Measurements from ENCODE around the gene SPOCK1.
A peak's percentile ranks its signal among the peaks of the same experiment; 100 is the strongest.

Gene SPOCK1

DNA sequence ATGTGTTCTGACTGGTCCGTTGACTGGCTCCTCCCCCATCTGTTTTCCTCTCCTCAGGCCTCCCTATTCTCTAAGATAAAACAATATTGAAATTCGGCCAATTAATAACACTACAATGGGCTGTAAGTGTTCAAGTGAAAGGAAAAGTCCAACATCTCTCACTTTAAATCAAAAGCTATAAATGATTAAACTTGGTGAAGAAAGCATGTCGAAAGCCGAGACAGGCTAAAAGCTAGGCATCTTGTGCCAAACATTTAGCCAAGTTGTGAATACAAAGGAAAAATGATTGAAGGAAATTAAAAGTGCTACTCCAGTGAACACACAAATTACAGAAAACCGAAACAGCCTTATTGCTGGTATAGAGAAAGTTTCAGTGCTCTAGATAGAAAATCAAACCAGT is 310.6 kb downstream of the SPOCK1 start:
- Histone ChIP-seq H3K4me1 (ENCODE audit: control insufficient read depth, insufficient read depth, low read length) (peaks cover 67% of the 10 kb centered on the region), H3K4me3 (ENCODE audit: low read length) (no peak overlapping the region), H3K36me3 (ENCODE audit: control insufficient read depth, insufficient read depth, low read length, severe bottlenecking) (no peaks in the 10 kb centered on the region), H3K9ac (ENCODE audit: low read length) (no peak overlapping the region), H3K27me3 (replicated peaks; ENCODE audit: control insufficient read depth, insufficient read depth, low read length) (no peaks in the 10 kb centered on the region), H3K9me3 (ENCODE audit: control insufficient read depth, low read length) (no peaks in the 10 kb centered on the region)
- no peak for DNase-seq (ENCODE audit: low read depth)

GRCh38 chr5:137186759-137187461 is 312.2 kb downstream of the SPOCK1 start:
- peak; percentile 63 for DNase-seq (ENCODE audit: low read depth)
- Histone ChIP-seq H3K36me3 (ENCODE audit: control insufficient read depth, insufficient read depth, low read length, severe bottlenecking) (no peaks in the 10 kb centered on the region), H3K27me3 (replicated peaks; ENCODE audit: control insufficient read depth, insufficient read depth, low read length) (no peaks in the 10 kb centered on the region), H3K4me3 (ENCODE audit: low read length) (peak overlapping the region; percentile 5), H3K4me1 (ENCODE audit: control insufficient read depth, insufficient read depth, low read length) (peaks cover 58% of the 10 kb centered on the region), H3K9me3 (ENCODE audit: control insufficient read depth, low read length) (no peaks in the 10 kb centered on the region), H3K9ac (ENCODE audit: low read length) (peak overlapping the region; percentile 21)

- Histone ChIP-seq H3K27me3 (replicated peaks; ENCODE audit: control insufficient read depth, insufficient read depth, low read length) (no peaks in the 10 kb centered on the region), H3K4me3 (ENCODE audit: low read length) (no peak overlapping the region), H3K36me3 (ENCODE audit: control insufficient read depth, insufficient read depth, low read length, severe bottlenecking) (no peaks in the 10 kb centered on the region), H3K4me1 (ENCODE audit: control insufficient read depth, insufficient read depth, low read length) (peaks cover 41% of the 10 kb centered on the region), H3K9ac (ENCODE audit: low read length) (no peak overlapping the region), H3K9me3 (ENCODE audit: control insufficient read depth, low read length) (no peaks in the 10 kb centered on the region)
- no peak for DNase-seq (ENCODE audit: low read depth)
Measured at GRCh38 chr5:137185193-137185592, 313.9 kb downstream of the SPOCK1 start.

DNA sequence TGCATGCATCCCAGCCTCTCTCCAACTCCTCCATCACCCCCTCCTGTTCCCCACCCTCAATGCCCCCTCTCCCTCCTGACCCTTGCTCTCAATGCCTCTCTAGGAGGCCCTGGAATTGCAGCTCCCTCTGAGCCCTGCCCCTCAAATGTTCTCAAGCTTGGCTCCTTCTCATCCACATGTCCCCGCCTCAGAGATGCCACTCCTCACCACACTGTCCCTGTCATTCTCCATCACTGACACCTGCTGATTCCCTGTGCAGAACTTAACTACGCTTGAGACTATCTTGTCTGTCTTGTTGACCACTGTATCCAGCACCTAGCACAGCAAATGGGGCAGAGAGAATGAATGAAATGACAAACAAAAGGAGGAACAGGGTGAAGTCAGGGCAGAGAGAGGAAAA is 314.4 kb downstream of the SPOCK1 start:
- no peak overlapping the region for H3K9ac ChIP-seq (ENCODE audit: low read length)
- DNase-seq (ENCODE audit: low read depth), result no peak
- no peaks in the 10 kb centered on the region for H3K9me3 ChIP-seq (ENCODE audit: control insufficient read depth, low read length)
- no peaks in the 10 kb centered on the region for H3K27me3 ChIP-seq (replicated peaks; ENCODE audit: control insufficient read depth, insufficient read depth, low read length)
- H3K4me3 ChIP-seq (ENCODE audit: low read length), result no peak overlapping the region
- H3K36me3 ChIP-seq (ENCODE audit: control insufficient read depth, insufficient read depth, low read length, severe bottlenecking), result no peaks in the 10 kb centered on the region
- peaks cover 36% of the 10 kb centered on the region for H3K4me1 ChIP-seq (ENCODE audit: control insufficient read depth, insufficient read depth, low read length)

GRCh38 chr5:137182576-137182975 is 316.6 kb downstream of the SPOCK1 start:
- H3K27me3 ChIP-seq (replicated peaks; ENCODE audit: control insufficient read depth, insufficient read depth, low read length), result no peaks in the 10 kb centered on the region
- H3K4me3 ChIP-seq (ENCODE audit: low read length), result no peak overlapping the region
- H3K36me3 ChIP-seq (ENCODE audit: control insufficient read depth, insufficient read depth, low read length, severe bottlenecking), result no peaks in the 10 kb centered on the region
- H3K9ac ChIP-seq (ENCODE audit: low read length), result no peak overlapping the region
- DNase-seq (ENCODE audit: low read depth), result no peak
- no peaks in the 10 kb centered on the region for H3K9me3 ChIP-seq (ENCODE audit: control insufficient read depth, low read length)
- peaks cover 15% of the 10 kb centered on the region for H3K4me1 ChIP-seq (ENCODE audit: control insufficient read depth, insufficient read depth, low read length)

- no peak overlapping the region for H3K9ac ChIP-seq (ENCODE audit: low read length)
- no peaks in the 10 kb centered on the region for H3K9me3 ChIP-seq (ENCODE audit: control insufficient read depth, low read length)
- DNase-seq (ENCODE audit: low read depth), result no peak
- no peak overlapping the region for H3K4me3 ChIP-seq (ENCODE audit: low read length)
- H3K36me3 ChIP-seq (ENCODE audit: control insufficient read depth, insufficient read depth, low read length, severe bottlenecking), result no peaks in the 10 kb centered on the region
- no peaks in the 10 kb centered on the region for H3K27me3 ChIP-seq (replicated peaks; ENCODE audit: control insufficient read depth, insufficient read depth, low read length)
- peaks cover 6% of the 10 kb centered on the region for H3K4me1 ChIP-seq (ENCODE audit: control insufficient read depth, insufficient read depth, low read length)
Measured at GRCh38 chr5:137181667-137182066, 317.5 kb downstream of the SPOCK1 start.

GRCh38 chr5:137179203-137179602 is 319.9 kb downstream of the SPOCK1 start:
- no peak overlapping the region for H3K9ac ChIP-seq (ENCODE audit: low read length)
- H3K4me3 ChIP-seq (ENCODE audit: low read length), result no peak overlapping the region
- no peaks in the 10 kb centered on the region for H3K36me3 ChIP-seq (ENCODE audit: control insufficient read depth, insufficient read depth, low read length, severe bottlenecking)
- no peaks in the 10 kb centered on the region for H3K4me1 ChIP-seq (ENCODE audit: control insufficient read depth, insufficient read depth, low read length)
- no peaks in the 10 kb centered on the region for H3K9me3 ChIP-seq (ENCODE audit: control insufficient read depth, low read length)
- no peaks in the 10 kb centered on the region for H3K27me3 ChIP-seq (replicated peaks; ENCODE audit: control insufficient read depth, insufficient read depth, low read length)
- DNase-seq (ENCODE audit: low read depth), result no peak

DNA sequence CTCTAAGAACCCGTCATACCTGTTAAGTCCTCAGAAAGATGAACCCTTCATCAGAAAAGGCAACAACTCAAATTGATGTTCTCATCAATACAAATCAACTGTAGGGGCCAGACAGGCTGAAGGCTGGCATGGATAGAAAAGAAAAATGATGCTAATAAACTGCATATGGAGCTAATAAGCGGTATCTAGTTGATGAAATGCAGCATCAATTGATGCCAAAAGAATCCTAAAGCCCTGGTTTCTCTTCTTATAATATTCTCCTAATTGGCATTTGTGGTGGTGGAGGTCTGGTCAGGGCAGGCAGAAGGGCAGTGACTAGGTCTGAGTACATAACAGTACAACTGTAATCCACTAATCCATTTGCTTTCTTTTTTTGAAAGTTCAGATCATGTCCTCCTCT is 322.5 kb downstream of the SPOCK1 start:
- no peaks in the 10 kb centered on the region for H3K27me3 ChIP-seq (replicated peaks; ENCODE audit: control insufficient read depth, insufficient read depth, low read length)
- no peaks in the 10 kb centered on the region for H3K9me3 ChIP-seq (ENCODE audit: control insufficient read depth, low read length)
- no peak for DNase-seq (ENCODE audit: low read depth)
- no peak overlapping the region for H3K9ac ChIP-seq (ENCODE audit: low read length)
- no peaks in the 10 kb centered on the region for H3K4me1 ChIP-seq (ENCODE audit: control insufficient read depth, insufficient read depth, low read length)
- no peaks in the 10 kb centered on the region for H3K36me3 ChIP-seq (ENCODE audit: control insufficient read depth, insufficient read depth, low read length, severe bottlenecking)
- no peak overlapping the region for H3K4me3 ChIP-seq (ENCODE audit: low read length)

- DNase-seq (ENCODE audit: low read depth), result no peak
- H3K36me3 ChIP-seq (ENCODE audit: control insufficient read depth, insufficient read depth, low read length, severe bottlenecking), result no peaks in the 10 kb centered on the region
Measured at GRCh38 chr5:137176126-137176525, 323.0 kb downstream of the SPOCK1 start.

DNA sequence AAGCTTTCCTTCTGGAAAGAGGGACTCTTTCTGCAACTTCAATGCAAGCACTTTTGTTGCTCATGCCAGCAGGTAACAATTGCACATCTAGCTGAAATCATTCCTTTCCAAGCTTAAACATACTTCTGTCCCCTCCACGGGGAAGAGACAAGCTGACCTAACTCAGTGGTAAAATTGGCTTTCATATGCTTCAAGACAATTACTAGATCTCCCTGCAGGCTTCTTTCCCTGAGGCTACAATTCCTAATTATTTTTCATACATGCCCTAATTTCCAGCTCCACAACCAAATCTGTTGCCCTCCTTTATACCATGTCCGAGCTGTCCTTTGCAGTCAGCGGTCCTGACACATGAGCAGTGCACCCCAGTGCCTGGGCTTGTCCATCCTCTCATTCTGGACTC is 324.9 kb downstream of the SPOCK1 start:
- Histone ChIP-seq H3K4me1 (ENCODE audit: control insufficient read depth, insufficient read depth, low read length) (no peaks in the 10 kb centered on the region), H3K4me3 (ENCODE audit: low read length) (no peak overlapping the region), H3K36me3 (ENCODE audit: control insufficient read depth, insufficient read depth, low read length, severe bottlenecking) (no peaks in the 10 kb centered on the region), H3K9me3 (ENCODE audit: control insufficient read depth, low read length) (no peaks in the 10 kb centered on the region), H3K9ac (ENCODE audit: low read length) (no peak overlapping the region), H3K27me3 (replicated peaks; ENCODE audit: control insufficient read depth, insufficient read depth, low read length) (no peaks in the 10 kb centered on the region)
- no peak for DNase-seq (ENCODE audit: low read depth)

More at GRCh38 chr5:137176126-137176525, 323.0 kb downstream of the SPOCK1 start:
- no peak overlapping the region for H3K4me3 ChIP-seq (ENCODE audit: low read length)
- H3K4me1 ChIP-seq (ENCODE audit: control insufficient read depth, insufficient read depth, low read length), result no peaks in the 10 kb centered on the region
- no peaks in the 10 kb centered on the region for H3K9me3 ChIP-seq (ENCODE audit: control insufficient read depth, low read length)
- H3K27me3 ChIP-seq (replicated peaks; ENCODE audit: control insufficient read depth, insufficient read depth, low read length), result no peaks in the 10 kb centered on the region
- H3K9ac ChIP-seq (ENCODE audit: low read length), result no peak overlapping the region

DNA sequence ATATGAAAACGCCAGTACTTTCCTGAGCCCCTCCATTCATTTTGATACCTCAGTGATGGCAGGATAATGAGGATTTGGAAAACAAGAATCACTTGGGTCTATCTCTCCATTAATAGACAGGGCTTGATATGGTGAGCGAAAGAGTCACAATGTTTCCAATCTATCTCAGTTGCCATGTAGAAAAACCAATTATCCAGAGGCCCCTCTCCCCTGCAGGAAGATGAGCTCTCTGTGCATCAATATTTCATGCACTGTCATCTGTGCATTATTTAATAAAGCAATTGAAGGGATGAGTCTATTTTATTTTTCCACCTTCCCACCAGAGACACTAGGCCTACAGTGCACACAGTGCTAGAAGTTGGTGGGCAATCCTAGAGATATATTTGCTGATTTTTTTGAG is 326.9 kb downstream of the SPOCK1 start:
- Histone ChIP-seq H3K9ac (ENCODE audit: low read length) (no peak overlapping the region), H3K9me3 (ENCODE audit: control insufficient read depth, low read length) (no peaks in the 10 kb centered on the region), H3K4me3 (ENCODE audit: low read length) (no peak overlapping the region), H3K36me3 (ENCODE audit: control insufficient read depth, insufficient read depth, low read length, severe bottlenecking) (no peaks in the 10 kb centered on the region), H3K4me1 (ENCODE audit: control insufficient read depth, insufficient read depth, low read length) (no peaks in the 10 kb centered on the region), H3K27me3 (replicated peaks; ENCODE audit: control insufficient read depth, insufficient read depth, low read length) (no peaks in the 10 kb centered on the region)
- no peak for DNase-seq (ENCODE audit: low read depth)

- Histone ChIP-seq H3K36me3 (ENCODE audit: control insufficient read depth, insufficient read depth, low read length, severe bottlenecking) (no peaks in the 10 kb centered on the region), H3K4me3 (ENCODE audit: low read length) (no peak overlapping the region), H3K9me3 (ENCODE audit: control insufficient read depth, low read length) (no peaks in the 10 kb centered on the region), H3K9ac (ENCODE audit: low read length) (no peak overlapping the region), H3K27me3 (replicated peaks; ENCODE audit: control insufficient read depth, insufficient read depth, low read length) (no peaks in the 10 kb centered on the region), H3K4me1 (ENCODE audit: control insufficient read depth, insufficient read depth, low read length) (peaks cover 13% of the 10 kb centered on the region)
- DNase-seq (ENCODE audit: low read depth), result no peak
Measured at GRCh38 chr5:137167187-137167586, 331.9 kb downstream of the SPOCK1 start.
